Transverse colon (tissue), 4 donors: ENCODE results near the gene ZDHHC7. TPM values are rescaled to one million over a fixed set of nuclear protein-coding genes. Genes with fewer than 3 reads are reported as not detected.

ENCODE experiments used
- DNase-seq: peaks from one replicate; pipeline ENCODE4 v3.0.0-alpha.2; 2019
- H3K27ac ChIP-seq, 4 donors: fragments of 200-600 bp; sonication (generic); 2 replicates each; pipeline ENCODE4 v1.5.1; 2016 to 2018; ENCODE audit warnings: inconsistent platforms in 4 of 4
- H3K27me3 ChIP-seq: fragments of 200-600 bp; sonication (generic); 2 replicates; pipeline ENCODE4 v1.5.1; 2017; ENCODE audit warnings: inconsistent platforms
- H3K36me3 ChIP-seq, 4 donors: fragments of 200-600 bp; sonication (generic); 2 replicates each; pipeline ENCODE4 v1.5.1; 2017 to 2019; ENCODE audit warnings: inconsistent platforms in 4 of 4
- H3K4me1 ChIP-seq, 4 donors: fragments of 200-600 bp; sonication (generic); 2 replicates each; pipeline ENCODE4 v1.5.1; 2017 to 2020; ENCODE audit warnings: inconsistent platforms in 4 of 4
- H3K4me3 ChIP-seq, 4 donors: fragments of 200-600 bp; sonication (generic); 1 replicate in 1 of 4; 2 replicates in 3 of 4; pipeline versions ENCODE4 v1.5.1 to v1.6.1; 2017 to 2019; ENCODE audit warnings: inconsistent platforms in 4 of 4
- H3K9me3 ChIP-seq, 2 donors: fragments of 200-600 bp; sonication (generic); 2 replicates each; pipeline ENCODE4 v1.5.1; 2017 to 2019; ENCODE audit warnings: inconsistent platforms in 2 of 2
- EP300 ChIP-seq: sonication (generic); formaldehyde crosslinking; IDR thresholded peaks from one replicate; pipeline ENCODE4 v1.6.1; 2017; ENCODE audit warnings: antibody characterized with exemption, low read depth
- POLR2A ChIP-seq: fragments of 450-650 bp; IDR thresholded peaks from one replicate; pipeline ENCODE4 v1.6.1; 2016; ENCODE audit warnings: antibody characterized with exemption, mild to moderate bottlenecking, moderate library complexity
- POLR2AphosphoS5 ChIP-seq, 3 donors: sonication (generic); formaldehyde crosslinking; IDR thresholded peaks; one replicate each; pipeline ENCODE4 v1.6.1; 2016; ENCODE audit warnings: antibody characterized with exemption in 3 of 3
- WGBS, 2 donors: methylation state at CpG; one replicate each; pipeline ENCODE4 v1.1.5; 2018; ENCODE audit warnings: low coverage in 1 of 2; 5-methylcytosine and 5-hydroxymethylcytosine counted together
- in situ Hi-C, 4 donors: fragments of 200-750 bp; cut with MboI; loops; one replicate each; pipeline versions ENCODE4 v1.15.0 to v1.15.1; 2017; ENCODE audit warnings: low sequenced_read_pairs in 3 of 4, low pct_ligation_motif_present in 1 of 4, low pct_unique_long_range_greater_than_20kb in 1 of 4
- intact Hi-C: fragments of 100-400 bp; cut with DNase I; formaldehyde crosslinking; loops from one replicate; pipeline ENCODE4 v1.15.1; 2023; ENCODE audit warnings: low total_unique reads
- total RNA-seq, 4 donors: library from RNA; depleted of rRNA; stranded (reverse); fragments of >200 nt; gene quantifications; one replicate each; pipeline ENCODE4 v1.1.0, GENCODE V29; 2016
- TF ChIP-seq, protein P1 (sequence below), 5 experiments: fragments of 200-600 bp in 3 of 5; fragments of 450-650 bp in 2 of 5; sonication (generic) in 3 of 5; IDR thresholded peaks; 1 replicate in 2 of 5; 2 replicates in 3 of 5; pipeline ENCODE4 v1.5.1; 2016 to 2017; ENCODE audit warnings: antibody characterized with exemption in 5 of 5, inconsistent platforms in 3 of 5, mild to moderate bottlenecking in 2 of 5, moderate library complexity in 1 of 5

Gene ZDHHC7
- total RNA-seq, 4 donors from 2014 or later: 100 to 940 (median 120) TPM

DNA sequence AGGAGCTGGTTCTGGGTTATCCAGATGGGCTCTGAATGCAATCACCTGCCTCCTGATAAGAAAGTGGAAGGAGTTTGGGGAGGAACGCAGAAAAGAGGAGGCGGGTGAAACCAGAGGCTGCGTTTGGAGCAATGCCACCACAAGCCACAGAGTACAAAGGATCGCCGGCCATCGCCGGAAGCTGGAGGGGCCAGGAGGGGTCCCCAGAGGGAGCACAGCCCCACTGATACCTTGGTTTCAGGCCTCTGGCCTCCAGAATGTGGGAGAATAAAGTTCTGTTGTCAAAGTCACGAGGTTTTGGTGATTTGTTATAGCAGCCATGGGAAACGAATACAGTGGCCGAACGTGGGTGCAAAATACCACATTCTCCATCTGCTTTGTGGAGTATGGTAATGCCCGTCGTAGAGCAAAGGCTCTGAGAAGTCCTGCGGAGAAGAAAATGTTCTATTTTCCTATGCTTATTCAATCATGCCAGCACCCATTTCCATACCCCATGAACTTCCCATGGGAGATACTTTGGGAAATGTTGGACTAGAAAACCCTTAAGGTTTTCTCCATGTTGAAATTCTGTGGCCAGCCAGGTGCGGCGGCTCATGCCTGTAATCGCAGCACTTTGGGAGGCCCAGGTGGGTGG is 51.4 kb downstream of the ZDHHC7 start:
- Histone ChIP-seq H3K27ac (no peak overlapping the region), H3K27me3 (no peaks in the 10 kb centered on the region), H3K9me3 (no peaks in the 10 kb centered on the region), H3K36me3 (no peaks in the 10 kb centered on the region), H3K4me3 (no peak overlapping the region), H3K4me1 (no peaks in the 10 kb centered on the region)
- intact Hi-C loops (loop anchor here (10.0 kb wide), 1 partner anchor 285 kb away; no protein-coding TSS in a partner anchor), in situ Hi-C loops (loop anchor here in 1 of 4 donors (10.0 kb wide), 1 partner anchor 205 kb away; no protein-coding TSS in a partner anchor)
- no peak for TF ChIP-seq POLR2AphosphoS5 (IDR thresholded peaks at IDR 0.05)
- TF ChIP-seq POLR2A: no peak
- TF ChIP-seq, protein P1, sequence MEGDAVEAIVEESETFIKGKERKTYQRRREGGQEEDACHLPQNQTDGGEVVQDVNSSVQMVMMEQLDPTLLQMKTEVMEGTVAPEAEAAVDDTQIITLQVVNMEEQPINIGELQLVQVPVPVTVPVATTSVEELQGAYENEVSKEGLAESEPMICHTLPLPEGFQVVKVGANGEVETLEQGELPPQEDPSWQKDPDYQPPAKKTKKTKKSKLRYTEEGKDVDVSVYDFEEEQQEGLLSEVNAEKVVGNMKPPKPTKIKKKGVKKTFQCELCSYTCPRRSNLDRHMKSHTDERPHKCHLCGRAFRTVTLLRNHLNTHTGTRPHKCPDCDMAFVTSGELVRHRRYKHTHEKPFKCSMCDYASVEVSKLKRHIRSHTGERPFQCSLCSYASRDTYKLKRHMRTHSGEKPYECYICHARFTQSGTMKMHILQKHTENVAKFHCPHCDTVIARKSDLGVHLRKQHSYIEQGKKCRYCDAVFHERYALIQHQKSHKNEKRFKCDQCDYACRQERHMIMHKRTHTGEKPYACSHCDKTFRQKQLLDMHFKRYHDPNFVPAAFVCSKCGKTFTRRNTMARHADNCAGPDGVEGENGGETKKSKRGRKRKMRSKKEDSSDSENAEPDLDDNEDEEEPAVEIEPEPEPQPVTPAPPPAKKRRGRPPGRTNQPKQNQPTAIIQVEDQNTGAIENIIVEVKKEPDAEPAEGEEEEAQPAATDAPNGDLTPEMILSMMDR (IDR thresholded peaks at IDR 0.05): no peak
- TF ChIP-seq EP300: no peak
- 84 to 85% methylated on average over 3 to 17 of the region's 17 CpGs for WGBS, 2 donors
- DNase-seq: no peak

- H3K9me3 ChIP-seq: no peaks in the 10 kb centered on the region
- no peak for TF ChIP-seq EP300
- no peak overlapping the region for H3K27ac ChIP-seq
- WGBS, 2 donors: 78 to 86% methylated on average over 7 to 13 of the region's 13 CpGs
- DNase-seq: no peak
- no peaks in the 10 kb centered on the region for H3K4me1 ChIP-seq
- in situ Hi-C loops (no loop called here), intact Hi-C loops (no loop called here)
- H3K36me3 ChIP-seq: no peaks in the 10 kb centered on the region
- H3K4me3 ChIP-seq: no peak overlapping the region
- no peaks in the 10 kb centered on the region for H3K27me3 ChIP-seq
Observed at GRCh38 chr16:84959045-84959576, 52.2 kb downstream of the ZDHHC7 start.

DNA sequence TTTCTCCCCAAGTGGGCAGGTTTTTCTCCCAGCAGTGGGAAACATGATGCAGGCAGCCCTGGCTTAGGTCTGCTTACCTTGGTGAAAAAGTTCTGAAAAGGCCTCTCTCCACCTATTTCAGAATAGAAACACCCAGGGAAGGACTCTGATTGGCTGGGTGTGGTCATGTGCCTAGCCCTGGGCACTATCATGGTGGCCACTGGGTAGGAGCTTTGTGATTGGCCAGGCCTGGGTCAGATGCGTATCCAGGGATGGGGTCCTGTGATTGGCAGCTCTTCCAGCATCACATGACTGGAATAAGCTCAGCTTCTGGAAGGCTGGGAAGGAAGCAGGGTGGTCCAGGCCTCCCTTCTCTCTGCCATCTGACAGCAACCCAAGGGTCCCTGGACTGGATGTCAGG is 53.5 kb downstream of the ZDHHC7 start:
- TF ChIP-seq POLR2AphosphoS5 (IDR thresholded peaks at IDR 0.05) (no peak), POLR2A (no peak), EP300 (no peak)
- TF ChIP-seq, protein P1 (IDR thresholded peaks at IDR 0.05): no peak
- H3K4me3 ChIP-seq: no peak overlapping the region
- DNase-seq: no peak
- no peaks in the 10 kb centered on the region for H3K9me3 ChIP-seq
- H3K27me3 ChIP-seq: no peaks in the 10 kb centered on the region
- no peak overlapping the region for H3K27ac ChIP-seq
- intact Hi-C loops: no loop called here
- 83% methylated on average over 1 of the region's 1 CpG; no CpG with 5 or more reads in 1 of the 2 donors for WGBS, 2 donors
- in situ Hi-C loops: no loop called here
- peaks cover 2 to 8% (median 6%) of the 10 kb centered on the region in 4 donors for H3K4me1 ChIP-seq
- H3K36me3 ChIP-seq: no peaks in the 10 kb centered on the region

DNA sequence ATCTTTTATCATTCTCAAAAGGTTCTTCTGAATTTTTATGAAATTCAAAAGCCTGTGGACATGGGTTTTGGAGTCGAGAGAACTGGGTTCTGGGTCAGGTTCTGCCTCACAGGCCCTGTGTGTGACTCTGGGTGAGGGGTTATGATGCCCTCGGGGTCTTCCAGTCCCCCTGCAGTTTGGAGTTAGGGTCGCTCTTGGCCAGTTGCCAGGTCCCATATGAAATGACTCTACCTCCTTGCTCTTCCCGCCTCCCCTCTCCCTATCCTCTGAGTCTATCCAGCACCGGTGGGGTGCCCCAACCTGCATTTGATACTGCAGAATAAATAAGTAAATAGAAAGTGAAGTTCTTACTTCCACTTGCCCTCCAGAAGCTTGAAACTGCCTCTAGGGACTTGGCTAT is 54.1 kb downstream of the ZDHHC7 start:
- Histone ChIP-seq H3K27me3 (no peaks in the 10 kb centered on the region), H3K4me3 (no peak overlapping the region), H3K4me1 (peaks cover 4 to 13% (median 8%) of the 10 kb centered on the region in 4 donors), H3K36me3 (no peaks in the 10 kb centered on the region), H3K9me3 (no peaks in the 10 kb centered on the region), H3K27ac (no peak overlapping the region)
- in situ Hi-C loops: no loop called here
- no peak for TF ChIP-seq EP300
- TF ChIP-seq POLR2A: no peak
- TF ChIP-seq POLR2AphosphoS5 (IDR thresholded peaks at IDR 0.05): no peak
- TF ChIP-seq, protein P1 (IDR thresholded peaks at IDR 0.05): no peak
- intact Hi-C loops: no loop called here
- no peak for DNase-seq
- 82% methylated on average over 5 of the region's 5 CpGs; no CpG with 5 or more reads in 1 of the 2 donors for WGBS, 2 donors
